A549 (cell line): ENCODE data around the gene ZNF445. TPM values are rescaled to one million over a fixed set of nuclear protein-coding genes. Genes with fewer than 3 reads are reported as not detected.

Experiments
- ATAC-seq, 2 experiments: fragments of 200-7000 bp in 1 of 2; fragments of >200 bp in 1 of 2; cut with Nextera tagmentation in 1 of 2; cut with Tn5 transposase in 1 of 2; 3 replicates each; pipeline versions ENCODE4 v1.8.0 to v1.9.1; 2018 to 2020; ENCODE audit warnings: mild to moderate bottlenecking in 1 of 2, moderate library complexity in 1 of 2
- CTCF ChIA-PET: fragments of 300-600 bp; sonication (Branson Sonifier 250); formaldehyde crosslinking; extraction: SDS; loops from one replicate; lab custom pipeline; 2021; ENCODE audit warnings: antibody characterized with exemption, inconsistent platforms; lab: Yijun Ruan, JAX
- POLR2A ChIA-PET: fragments of 350-600 bp; formaldehyde crosslinking; extraction: SDS; loops from one replicate; lab custom pipeline; 2021; ENCODE audit warnings: antibody characterized with exemption, inconsistent platforms; lab: Yijun Ruan, JAX
- DNase-seq, 2 experiments: peaks; one replicate each; pipeline versions ENCODE4 v3.0.0 to v3.0.0-alpha.2; 2011 to 2016; ENCODE audit warnings: low read depth in 1 of 2, low spot score in 1 of 2
- FAIRE-seq: peaks from 2 replicates; lab custom pipeline; 2011; peaks lifted over from hg19 to GRCh38; lab: Jason Lieb, UNC
- H3K27ac ChIP-seq, 2 experiments: fragments of >200 bp; sonication (Bioruptor Twin); formaldehyde crosslinking; 3 replicates each; pipeline ENCODE4 v1.5.1; 2016 to 2017
- H3K4me1 ChIP-seq: fragments of >200 bp; sonication (Bioruptor Twin); formaldehyde crosslinking; 3 replicates; pipeline ENCODE4 v1.6.1; 2016
- H3K4me2 ChIP-seq: fragments of >200 bp; sonication (Bioruptor Twin); formaldehyde crosslinking; 3 replicates; pipeline ENCODE4 v1.6.1; 2016
- H3K4me3 ChIP-seq: fragments of >200 bp; sonication (Bioruptor Twin); formaldehyde crosslinking; 3 replicates; pipeline ENCODE4 v1.5.1; 2016
- H3K9me3 ChIP-seq: fragments of >200 bp; sonication (Bioruptor Twin); formaldehyde crosslinking; 3 replicates; pipeline ENCODE4 v1.6.1; 2016
- BCL3 ChIP-seq: fragments of >200 bp; sonication (Bioruptor Twin); formaldehyde crosslinking; IDR thresholded peaks from 3 replicates; pipeline ENCODE4 v1.6.1; 2016
- CBX2 ChIP-seq: fragments of 200-600 bp; sonication (generic); IDR thresholded peaks from 2 replicates; pipeline ENCODE4 v1.6.1; 2016; ENCODE audit warnings: low read depth, mild to moderate bottlenecking, borderline replicate concordance
- CHD4 ChIP-seq: fragments of 200-600 bp; sonication (generic); IDR thresholded peaks from 2 replicates; pipeline ENCODE4 v1.6.1; 2016; ENCODE audit warnings: antibody characterized with exemption, mild to moderate bottlenecking, borderline replicate concordance
- EHF ChIP-seq: fragments of 250-450 bp; sonication (Bioruptor Pico); IDR thresholded peaks from 2 replicates; pipeline ENCODE4 v1.5.0; 2020; ENCODE audit warnings: mild to moderate bottlenecking
- ESRRA ChIP-seq: fragments of 150-350 bp; IDR thresholded peaks from 2 replicates; pipeline ENCODE4 v1.6.1; 2014; ENCODE audit warnings: mild to moderate bottlenecking, low read length, borderline replicate concordance
- GATA3 ChIP-seq: IDR thresholded peaks from 2 replicates; pipeline ENCODE4 v1.6.1; 2012; ENCODE audit warnings: borderline replicate concordance
- HOXA7 ChIP-seq: fragments of 250-450 bp; sonication (Bioruptor Pico); IDR thresholded peaks from 2 replicates; pipeline ENCODE4 v1.5.0; 2020; ENCODE audit warnings: mild to moderate bottlenecking, moderate library complexity
- HOXB13 ChIP-seq: fragments of 250-450 bp; sonication (Bioruptor Pico); IDR thresholded peaks from 2 replicates; pipeline ENCODE4 v1.5.0; 2020; ENCODE audit warnings: low read depth, mild to moderate bottlenecking, moderate library complexity
- KDM5A ChIP-seq: fragments of 200-600 bp; sonication (generic); IDR thresholded peaks from 2 replicates; pipeline ENCODE4 v1.6.1; 2016; ENCODE audit warnings: antibody characterized with exemption, mild to moderate bottlenecking
- MAZ ChIP-seq: fragments of 150-350 bp; IDR thresholded peaks from 2 replicates; pipeline ENCODE4 v1.6.1; 2014; ENCODE audit warnings: antibody characterized with exemption, low read depth, low read length, borderline replicate concordance
- POLR2A ChIP-seq: IDR thresholded peaks from 2 replicates; pipeline ENCODE4 v1.6.1; 2012; ENCODE audit warnings: mild to moderate bottlenecking, low read length
- RAD21 ChIP-seq, 2 experiments: fragments of >200 bp in 1 of 2; sonication (Bioruptor Twin) in 1 of 2; formaldehyde crosslinking in 1 of 2; IDR thresholded peaks in 1 of 2; conservative IDR thresholded peaks in 1 of 2; 2 replicates in 1 of 2; 3 replicates in 1 of 2; pipeline ENCODE4 v1.6.1; 2012 to 2018; ENCODE audit warnings: inconsistent platforms in 1 of 2
- RFX5 ChIP-seq: fragments of 450-650 bp; IDR thresholded peaks from 2 replicates; pipeline ENCODE4 v1.7.1; 2014; ENCODE audit warnings: antibody characterized with exemption, mild to moderate bottlenecking, moderate library complexity
- SMC3 ChIP-seq: fragments of >200 bp; sonication (Bioruptor Twin); formaldehyde crosslinking; IDR thresholded peaks from 3 replicates; pipeline ENCODE4 v1.6.1; 2018; ENCODE audit warnings: inconsistent platforms
- SREBF2 ChIP-seq: fragments of 450-650 bp; IDR thresholded peaks from 2 replicates; pipeline ENCODE4 v1.6.1; 2014; ENCODE audit warnings: mild to moderate bottlenecking, moderate library complexity
- ZNF302 ChIP-seq: fragments of 250-450 bp; sonication (Bioruptor Pico); IDR thresholded peaks from 2 replicates; pipeline ENCODE4 v1.9.0; 2021; ENCODE audit warnings: inconsistent platforms, mild to moderate bottlenecking, moderate library complexity
- ZSCAN20 ChIP-seq: fragments of 250-450 bp; sonication (Bioruptor Pico); IDR thresholded peaks from 2 replicates; pipeline ENCODE4 v1.8.0; 2022; ENCODE audit warnings: mild to moderate bottlenecking, moderate library complexity
- WGBS: methylation state at CpG from one replicate; pipeline ENCODE4 v1.1.6; 2017; ENCODE audit errors: missing lambda C conversion rate; 5-methylcytosine and 5-hydroxymethylcytosine counted together
- polyA plus RNA-seq, 4 experiments: library from polyadenylated mRNA; depleted of rRNA in 3 of 4; stranded (reverse); fragments of >200 nt; fragmentation: RNase III in 1 of 4; extraction: RNeasy Plus Mini Kit Qiagen cat#74134 plus additional on column Dnase treatment in 1 of 4; gene quantifications; 2 replicates in 3 of 4; 3 replicates in 1 of 4; pipeline ENCODE4 v1.2.3, GENCODE V29; 2011 to 2017
- TF ChIP-seq, protein P1 (sequence below): fragments of 250-450 bp; sonication (Bioruptor Pico); IDR thresholded peaks from 2 replicates; pipeline ENCODE4 v1.5.0; 2020; ENCODE audit warnings: low read depth, mild to moderate bottlenecking, moderate library complexity

ZNF445 gene
- polyA plus RNA-seq, 2 of the 4 experiments (the other 2 are of a cell fraction) = 3.4 to 4.0 TPM

DNA sequence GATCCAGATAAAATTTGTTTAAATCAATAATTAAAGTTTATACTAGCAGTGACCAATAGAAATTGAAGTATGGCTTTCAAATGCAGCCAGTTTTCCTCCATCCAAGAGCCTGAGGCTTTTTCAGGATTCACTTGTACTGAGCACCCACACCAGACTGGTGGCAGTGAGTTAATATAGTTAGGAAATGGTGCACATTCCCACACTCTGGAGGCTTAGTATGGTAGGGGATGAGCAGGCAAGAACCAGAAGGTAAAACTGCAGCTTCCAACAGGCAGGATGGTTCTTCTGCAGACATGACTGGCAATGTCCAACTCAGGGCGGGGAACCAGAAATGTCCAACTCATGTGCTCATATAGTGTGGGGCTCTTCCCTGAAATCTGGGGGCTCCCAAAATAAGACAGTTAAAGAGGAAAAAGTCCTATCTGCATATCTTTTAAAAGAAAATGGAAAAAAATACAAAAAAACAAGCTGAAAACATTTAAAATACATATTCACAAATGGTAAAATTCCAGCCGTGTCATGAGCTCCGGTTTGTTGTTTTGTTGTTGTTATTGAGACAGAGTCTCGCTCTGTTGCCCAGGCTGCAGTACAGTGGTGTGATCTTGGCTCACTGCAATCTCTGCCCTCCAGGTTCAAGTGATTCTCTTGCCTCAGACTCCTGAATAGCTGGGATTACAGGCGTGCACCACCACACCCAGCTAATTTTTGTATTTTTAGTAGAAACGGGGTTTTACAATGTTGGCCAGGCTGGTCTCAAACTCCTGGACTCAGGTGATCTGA, 18.4 kb upstream of the ZNF445 start:
- POLR2A ChIA-PET = interaction anchor here (1.4 kb wide), 1 partner anchor 15 kb away, joined by 4 read pairs; no protein-coding TSS in a partner anchor
- Histone ChIP-seq H3K4me2 (no peak overlapping the region), H3K4me3 (no peak overlapping the region), H3K4me1 (no peaks in the 10 kb centered on the region), H3K27ac (no peak overlapping the region), H3K9me3 (peaks cover 76% of the 10 kb centered on the region)
- CTCF ChIA-PET = no interaction called here
- ATAC-seq (no peak), DNase-seq (no peak), FAIRE-seq (no peak)
- 84% methylated on average over 6 of the region's 6 CpGs for WGBS
- no peak for TF ChIP-seq GATA3
- TF ChIP-seq KDM5A = no peak

DNA sequence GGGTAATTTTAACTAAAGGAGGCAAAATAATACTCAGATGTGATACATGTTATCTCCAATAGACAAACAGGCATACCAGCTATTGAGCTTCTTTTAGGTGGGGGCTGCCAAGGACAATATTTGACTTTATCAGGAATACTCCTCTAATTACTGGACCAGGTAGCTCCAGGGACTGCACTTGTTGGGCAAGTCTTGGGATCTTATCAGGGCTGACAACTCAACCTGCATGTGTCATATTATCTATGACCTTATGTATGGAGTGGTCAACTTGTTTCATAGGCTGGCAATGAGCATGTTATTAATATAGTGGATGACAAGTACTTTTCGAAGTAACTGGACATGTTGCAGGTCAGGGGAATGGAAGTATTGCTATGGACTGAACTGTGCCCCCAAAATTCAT, 15.0 kb upstream of the ZNF445 start:
- Histone ChIP-seq H3K4me3 (no peak overlapping the region), H3K9me3 (peaks cover 77% of the 10 kb centered on the region)
- 75% methylated on average over 1 of the region's 1 CpG for WGBS
- ChIA-PET POLR2A (no interaction called here), CTCF (interaction anchor here (0.6 kb wide), 1 partner anchor 20 kb away, joined by 3 read pairs; no protein-coding TSS in a partner anchor)
- TF ChIP-seq GATA3 (no peak), CHD4 (no peak), ZSCAN20 (CRISPR knock-in tag) (no peak), ESRRA (no peak)
- TF ChIP-seq, all 56 proteins: peak for 0
- no peaks in the 10 kb centered on the region for H3K4me1 ChIP-seq
- H3K4me2 ChIP-seq = no peak overlapping the region
- ATAC-seq = no peak
- no peak for FAIRE-seq
- DNase-seq = no peak
- H3K27ac ChIP-seq = no peak overlapping the region

- 40% methylated on average over 1 of the region's 1 CpG for WGBS
- Histone ChIP-seq H3K4me2 (no peak overlapping the region), H3K27ac (no peak overlapping the region), H3K4me3 (no peak overlapping the region), H3K9me3 (peaks cover 8% of the 10 kb centered on the region; the same call in 2 of the 3 replicates), H3K4me1 (0 out of 3 replicates have a peak, but pooled peaks cover 2% of the 10 kb centered on the region)
- FAIRE-seq = no peak
- POLR2A ChIA-PET = no interaction called here
- CTCF ChIA-PET = no interaction called here
- no peak for ATAC-seq
- DNase-seq = no peak
- no peak for TF ChIP-seq RAD21 (conservative IDR thresholded peaks at IDR 0.05 in 1 of 2, IDR thresholded peaks at IDR 0.05 in 1 of 2)
- no peak for TF ChIP-seq RFX5
- TF ChIP-seq MAZ = no peak
- no peak for TF ChIP-seq KDM5A
- TF ChIP-seq POLR2A = no peak
- no peak for TF ChIP-seq BCL3
- TF ChIP-seq EHF = no peak
- no peak for TF ChIP-seq HOXA7 (CRISPR knock-in tag)
- no peak for TF ChIP-seq SREBF2
- TF ChIP-seq ZNF302 (CRISPR knock-in tag) = no peak
- no peak for TF ChIP-seq SMC3
- TF ChIP-seq, protein P1, sequence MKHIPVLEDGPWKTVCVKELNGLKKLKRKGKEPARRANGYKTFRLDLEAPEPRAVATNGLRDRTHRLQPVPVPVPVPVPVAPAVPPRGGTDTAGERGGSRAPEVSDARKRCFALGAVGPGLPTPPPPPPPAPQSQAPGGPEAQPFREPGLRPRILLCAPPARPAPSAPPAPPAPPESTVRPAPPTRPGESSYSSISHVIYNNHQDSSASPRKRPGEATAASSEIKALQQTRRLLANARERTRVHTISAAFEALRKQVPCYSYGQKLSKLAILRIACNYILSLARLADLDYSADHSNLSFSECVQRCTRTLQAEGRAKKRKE (CRISPR knock-in tag) = no peak
- no peak for TF ChIP-seq CBX2
- no peak for TF ChIP-seq HOXB13 (CRISPR knock-in tag)
Measured at GRCh38 chr3:44482721-44483120, 5.3 kb upstream of the ZNF445 start.
